ENCODE measurements around the gene ARRDC4.

GRCh38 chr15:97991972-97992541 lies 31.6 kb downstream of the ARRDC4 start:
- TF ChIP-seq NFIX (CRISPR knock-in tag; IDR thresholded peaks at IDR 0.05; ENCODE audit: low read depth) (no peak), FOXP1 (CRISPR knock-in tag; IDR thresholded peaks at IDR 0.05) (no peak), HCFC1 (IDR thresholded peaks at IDR 0.05; ENCODE audit: low read depth, low read length) (no peak), FOXJ3 (CRISPR knock-in tag; IDR thresholded peaks at IDR 0.05) (no peak), TSHZ1 (CRISPR knock-in tag; IDR thresholded peaks at IDR 0.05) (no peak), CBFB (CRISPR knock-in tag; IDR thresholded peaks at IDR 0.05) (no peak), BRCA1 (IDR thresholded peaks at IDR 0.05) (no peak), BRCA1 (CRISPR knock-in tag; IDR thresholded peaks at IDR 0.05) (no peak), POLR2AphosphoS2 (IDR thresholded peaks at IDR 0.05; ENCODE audit: low read length) (no peak), TCF7L2 (IDR thresholded peaks at IDR 0.05; ENCODE audit: low read depth, low read length) (no peak)
